Measurements from ENCODE around the gene MAPK1. TPM values are rescaled to one million over a fixed set of nuclear protein-coding genes. Genes with fewer than 3 reads are reported as not detected.
"Not testable (repeated sequence)": the region's sequence is repeated elsewhere in the genome, so short reads cannot be mapped to it uniquely, and the experiment has no call there.

MAPK1 gene
- total and polyA plus RNA-seq, 2 donors = 22.2 to 71.1 TPM

DNA sequence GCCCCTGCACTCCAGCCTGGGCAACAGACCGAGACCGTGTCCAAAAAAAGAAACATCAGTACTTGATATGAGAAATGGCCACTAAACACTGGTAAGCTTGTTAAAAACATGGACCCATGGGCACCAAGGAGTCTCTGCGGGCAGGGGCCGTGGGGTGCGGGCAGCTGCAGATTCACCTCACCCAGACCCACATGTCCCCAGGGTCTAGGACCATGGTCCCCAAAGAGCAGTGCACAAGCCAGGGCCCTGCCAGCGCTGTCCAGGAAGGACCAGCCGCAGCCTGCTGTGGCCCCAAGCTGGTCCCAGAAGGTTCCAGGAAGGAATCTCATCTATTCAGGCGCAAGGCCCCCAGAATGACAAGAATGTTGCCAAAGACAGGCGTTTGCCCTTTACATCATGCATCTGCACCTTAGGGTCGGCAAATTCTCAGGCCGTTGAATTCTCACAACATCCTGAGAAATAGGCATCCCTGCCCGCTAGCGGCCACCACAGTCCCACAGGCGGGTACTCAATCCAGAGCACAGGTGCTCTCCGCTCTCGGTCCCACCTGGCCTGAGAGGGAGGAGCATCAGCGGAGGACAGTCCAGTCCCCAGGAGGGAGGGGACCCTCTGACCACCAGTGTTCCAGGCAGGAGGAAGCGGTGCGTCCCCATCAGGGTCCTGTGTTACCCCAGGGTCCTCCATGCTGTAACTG, 141.3 kb downstream of the MAPK1 start:
- Histone ChIP-seq H3K27ac (ENCODE audit: low read depth in 1 of 2, low read length in 1 of 2) (no peak overlapping the region), H3K27me3 (ENCODE audit: control insufficient read depth in 2 of 2, insufficient read depth in 1 of 2, low read length in 1 of 2) (no peaks in the 10 kb centered on the region), H3K4me1 (ENCODE audit: control insufficient read depth in 2 of 2, insufficient read depth in 2 of 2, low read length in 2 of 2) (peaks cover 3 to 20% of the 10 kb centered on the region in 2 donors), H3K9me3 (ENCODE audit: control insufficient read depth in 2 of 2, insufficient read depth in 1 of 2, low read length in 1 of 2) (no peaks in the 10 kb centered on the region), H3K4me3 (ENCODE audit: low read length in 2 of 2) (no peak overlapping the region), H3K36me3 (ENCODE audit: control insufficient read depth in 2 of 2, insufficient read depth in 2 of 2, low read length in 1 of 2) (peaks cover 12 to 17% of the 10 kb centered on the region in 2 donors)
- no peak for DNase-seq (ENCODE audit: low read depth in 6 of 9, low spot score in 9 of 9)
- WGBS = 98% methylated on average over 19 of the region's 19 CpGs

- not testable (repeated sequence) for H3K27me3 ChIP-seq (ENCODE audit: control insufficient read depth in 2 of 2, insufficient read depth in 1 of 2, low read length in 1 of 2); H3K9me3 ChIP-seq (ENCODE audit: control insufficient read depth in 2 of 2, insufficient read depth in 1 of 2, low read length in 1 of 2); H3K4me3 ChIP-seq (ENCODE audit: low read length in 2 of 2); H3K27ac ChIP-seq (ENCODE audit: low read depth in 1 of 2, low read length in 1 of 2); DNase-seq (ENCODE audit: low read depth in 6 of 9, low spot score in 9 of 9)
- Histone ChIP-seq H3K4me1 (ENCODE audit: control insufficient read depth in 2 of 2, insufficient read depth in 2 of 2, low read length in 2 of 2) (peaks cover 3 to 20% of the 10 kb centered on the region in 2 donors), H3K36me3 (ENCODE audit: control insufficient read depth in 2 of 2, insufficient read depth in 2 of 2, low read length in 1 of 2) (peaks cover 3 to 11% of the 10 kb centered on the region in 2 donors)
- WGBS = 99% methylated on average over 3 of the region's 3 CpGs
Measured at GRCh38 chr22:21724496-21724895, 142.9 kb downstream of the MAPK1 start.

DNA sequence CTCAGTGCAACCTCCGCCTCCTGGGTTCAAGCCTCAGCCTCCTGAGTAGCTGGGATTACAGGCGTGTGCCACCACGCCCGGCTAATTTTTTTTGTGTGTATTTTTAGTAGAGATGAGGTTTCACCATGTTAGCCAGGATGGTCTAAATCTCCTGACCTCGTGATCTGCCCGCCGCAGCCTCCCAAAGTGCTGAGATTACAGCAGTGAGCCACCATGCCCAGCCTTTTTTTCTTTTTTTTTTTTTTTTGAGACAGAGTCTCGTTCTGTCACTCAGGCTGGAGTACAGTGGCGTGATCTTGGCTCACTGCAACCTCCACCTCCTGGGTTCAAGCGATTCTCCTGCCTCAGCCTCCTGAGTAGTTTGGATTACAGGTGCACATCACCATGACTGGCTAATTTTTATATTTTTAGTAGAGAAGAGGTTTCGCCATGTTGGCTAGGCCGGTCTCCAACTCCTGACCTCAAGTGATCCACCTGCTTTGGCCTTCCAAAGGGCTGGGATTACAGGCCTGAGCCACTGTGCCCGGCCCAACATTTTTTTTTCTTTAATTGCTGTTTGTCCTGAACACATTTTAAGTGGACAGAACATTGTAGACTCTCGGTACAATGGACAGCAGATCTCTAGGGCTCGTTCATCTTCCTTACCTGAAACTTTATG, 146.1 kb downstream of the MAPK1 start:
- peaks cover 0 to 10% of the 10 kb centered on the region in 2 donors for H3K4me1 ChIP-seq (ENCODE audit: control insufficient read depth in 2 of 2, insufficient read depth in 2 of 2, low read length in 2 of 2)
- H3K27ac ChIP-seq (ENCODE audit: low read depth in 1 of 2, low read length in 1 of 2); H3K9me3 ChIP-seq (ENCODE audit: control insufficient read depth in 2 of 2, insufficient read depth in 1 of 2, low read length in 1 of 2); H3K4me3 ChIP-seq (ENCODE audit: low read length in 2 of 2); DNase-seq (ENCODE audit: low read depth in 6 of 9, low spot score in 9 of 9); H3K36me3 ChIP-seq (ENCODE audit: control insufficient read depth in 2 of 2, insufficient read depth in 2 of 2, low read length in 1 of 2); H3K27me3 ChIP-seq (ENCODE audit: control insufficient read depth in 2 of 2, insufficient read depth in 1 of 2, low read length in 1 of 2): not testable (repeated sequence)
- WGBS = 98% methylated on average over 15 of the region's 15 CpGs

DNA sequence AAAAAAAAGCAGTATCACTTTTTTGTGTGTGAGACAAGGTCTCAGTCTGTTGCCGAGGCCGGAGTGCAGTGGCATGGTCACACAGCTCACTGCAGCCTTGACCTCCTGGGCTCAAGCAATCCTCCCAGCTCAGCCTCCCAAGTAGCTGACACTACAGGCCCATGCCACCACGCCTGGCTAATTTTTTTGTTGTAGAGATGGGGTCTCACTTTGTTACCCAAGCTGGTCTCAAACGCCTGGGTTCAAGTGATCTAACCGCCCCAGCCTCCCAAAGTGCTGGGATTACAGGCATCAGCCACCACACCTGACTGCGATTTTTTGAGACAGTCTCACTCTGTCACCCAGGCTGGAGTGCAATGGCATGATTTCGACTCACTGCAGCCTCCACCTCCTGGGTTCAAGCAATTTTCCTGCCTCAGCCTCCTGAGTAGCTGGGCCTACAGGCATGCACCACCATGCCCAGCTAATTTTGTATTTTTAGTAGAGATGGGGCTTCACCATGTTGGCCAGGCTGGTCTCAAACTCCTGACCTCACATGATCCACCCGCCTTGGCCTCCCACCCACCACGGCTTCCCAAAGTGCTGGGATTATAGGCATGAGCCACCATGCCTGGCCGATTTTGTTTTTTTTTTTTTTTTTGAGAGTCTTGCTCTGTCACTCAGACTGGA, 147.1 kb downstream of the MAPK1 start:
- H3K4me3 ChIP-seq (ENCODE audit: low read length in 2 of 2); H3K27me3 ChIP-seq (ENCODE audit: control insufficient read depth in 2 of 2, insufficient read depth in 1 of 2, low read length in 1 of 2); H3K4me1 ChIP-seq (ENCODE audit: control insufficient read depth in 2 of 2, insufficient read depth in 2 of 2, low read length in 2 of 2); DNase-seq (ENCODE audit: low read depth in 6 of 9, low spot score in 9 of 9); H3K27ac ChIP-seq (ENCODE audit: low read depth in 1 of 2, low read length in 1 of 2); H3K9me3 ChIP-seq (ENCODE audit: control insufficient read depth in 2 of 2, insufficient read depth in 1 of 2, low read length in 1 of 2); H3K36me3 ChIP-seq (ENCODE audit: control insufficient read depth in 2 of 2, insufficient read depth in 2 of 2, low read length in 1 of 2): not testable (repeated sequence)
- 96% methylated on average over 10 of the region's 10 CpGs for WGBS

- Histone ChIP-seq H3K27me3 (ENCODE audit: control insufficient read depth in 2 of 2, insufficient read depth in 1 of 2, low read length in 1 of 2) (no peaks in the 10 kb centered on the region), H3K36me3 (ENCODE audit: control insufficient read depth in 2 of 2, insufficient read depth in 2 of 2, low read length in 1 of 2) (peaks cover 4 to 6% of the 10 kb centered on the region in 2 donors), H3K4me1 (ENCODE audit: control insufficient read depth in 2 of 2, insufficient read depth in 2 of 2, low read length in 2 of 2) (peaks cover 0 to 8% of the 10 kb centered on the region in 2 donors), H3K27ac (ENCODE audit: low read depth in 1 of 2, low read length in 1 of 2) (peak overlapping the region in 1 of 2 donors; percentile 42), H3K9me3 (ENCODE audit: control insufficient read depth in 2 of 2, insufficient read depth in 1 of 2, low read length in 1 of 2) (no peaks in the 10 kb centered on the region), H3K4me3 (ENCODE audit: low read length in 2 of 2) (no peak overlapping the region)
- WGBS = 81% methylated on average over 4 of the region's 4 CpGs
- DNase-seq (ENCODE audit: low read depth in 6 of 9, low spot score in 9 of 9) = no peak
Measured at GRCh38 chr22:21719024-21719423, 148.4 kb downstream of the MAPK1 start.

DNA sequence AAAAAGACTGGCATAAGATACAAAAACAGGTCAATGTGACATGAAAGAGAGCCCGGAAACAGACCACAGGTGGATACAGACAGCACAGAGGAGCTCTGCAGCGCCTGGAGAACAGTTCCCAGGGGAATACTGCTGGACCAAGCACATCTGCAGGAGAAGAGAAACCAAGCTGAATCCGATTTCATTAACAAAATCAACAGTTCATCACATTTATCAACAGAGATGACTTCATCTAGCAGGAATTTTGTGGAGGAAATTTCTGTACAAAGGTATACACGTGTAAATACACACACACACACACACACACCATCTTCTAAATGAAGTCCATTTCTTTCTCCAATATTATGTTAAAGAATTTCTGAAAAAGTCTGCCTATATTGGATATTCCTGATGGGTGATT, 148.9 kb downstream of the MAPK1 start:
- 96% methylated on average over 4 of the region's 4 CpGs for WGBS
- H3K9me3 ChIP-seq (ENCODE audit: control insufficient read depth in 2 of 2, insufficient read depth in 1 of 2, low read length in 1 of 2) = no peaks in the 10 kb centered on the region
- H3K36me3 ChIP-seq (ENCODE audit: control insufficient read depth in 2 of 2, insufficient read depth in 2 of 2, low read length in 1 of 2) = peaks cover 6 to 9% of the 10 kb centered on the region in 2 donors
- no peak overlapping the region for H3K4me3 ChIP-seq (ENCODE audit: low read length in 2 of 2)
- DNase-seq (ENCODE audit: low read depth in 6 of 9, low spot score in 9 of 9) = no peak
- peaks cover 0 to 8% of the 10 kb centered on the region in 2 donors for H3K4me1 ChIP-seq (ENCODE audit: control insufficient read depth in 2 of 2, insufficient read depth in 2 of 2, low read length in 2 of 2)
- H3K27me3 ChIP-seq (ENCODE audit: control insufficient read depth in 2 of 2, insufficient read depth in 1 of 2, low read length in 1 of 2) = no peaks in the 10 kb centered on the region
- no peak overlapping the region for H3K27ac ChIP-seq (ENCODE audit: low read depth in 1 of 2, low read length in 1 of 2)

DNA sequence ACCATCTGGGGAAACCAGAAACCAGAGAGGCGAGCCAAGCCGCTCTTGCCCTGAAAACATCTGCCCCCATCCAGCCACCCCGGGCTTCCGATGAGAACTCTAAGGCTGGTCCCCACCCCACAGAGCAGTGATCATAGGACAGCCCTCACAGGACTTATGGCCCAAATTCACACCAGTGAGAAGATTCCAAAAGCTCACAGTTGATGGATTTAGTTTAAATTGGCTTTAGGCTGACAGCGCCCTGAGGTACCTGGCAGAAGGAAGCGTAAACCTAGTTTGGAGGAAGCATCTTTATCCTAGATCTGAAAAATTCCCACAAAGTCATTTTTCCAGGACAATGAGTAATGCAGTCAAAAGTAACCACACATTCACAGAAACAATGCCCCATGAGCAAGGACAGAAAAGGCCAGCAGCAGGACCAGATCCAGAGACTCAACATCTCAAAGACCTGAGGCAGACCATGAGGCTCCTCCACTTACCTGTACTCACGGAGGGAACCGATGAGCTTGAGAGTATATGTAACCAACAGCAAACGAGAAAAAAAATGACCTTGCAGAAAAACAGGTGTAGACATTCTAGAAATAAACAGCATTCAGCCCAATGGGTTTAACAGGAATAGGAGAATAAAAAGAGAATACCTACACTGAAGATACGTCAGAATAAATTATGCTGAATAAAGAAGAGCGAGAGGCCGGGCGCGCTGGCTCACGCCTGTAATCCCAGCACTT, 150.9 kb downstream of the MAPK1 start:
- not testable (repeated sequence) for H3K9me3 ChIP-seq (ENCODE audit: control insufficient read depth in 2 of 2, insufficient read depth in 1 of 2, low read length in 1 of 2); H3K27me3 ChIP-seq (ENCODE audit: control insufficient read depth in 2 of 2, insufficient read depth in 1 of 2, low read length in 1 of 2); H3K4me1 ChIP-seq (ENCODE audit: control insufficient read depth in 2 of 2, insufficient read depth in 2 of 2, low read length in 2 of 2); H3K4me3 ChIP-seq (ENCODE audit: low read length in 2 of 2); DNase-seq (ENCODE audit: low read depth in 6 of 9, low spot score in 9 of 9); H3K27ac ChIP-seq (ENCODE audit: low read depth in 1 of 2, low read length in 1 of 2)
- peaks cover 6 to 13% of the 10 kb centered on the region in 2 donors for H3K36me3 ChIP-seq (ENCODE audit: control insufficient read depth in 2 of 2, insufficient read depth in 2 of 2, low read length in 1 of 2)
- 97% methylated on average over 14 of the region's 15 CpGs for WGBS

DNA sequence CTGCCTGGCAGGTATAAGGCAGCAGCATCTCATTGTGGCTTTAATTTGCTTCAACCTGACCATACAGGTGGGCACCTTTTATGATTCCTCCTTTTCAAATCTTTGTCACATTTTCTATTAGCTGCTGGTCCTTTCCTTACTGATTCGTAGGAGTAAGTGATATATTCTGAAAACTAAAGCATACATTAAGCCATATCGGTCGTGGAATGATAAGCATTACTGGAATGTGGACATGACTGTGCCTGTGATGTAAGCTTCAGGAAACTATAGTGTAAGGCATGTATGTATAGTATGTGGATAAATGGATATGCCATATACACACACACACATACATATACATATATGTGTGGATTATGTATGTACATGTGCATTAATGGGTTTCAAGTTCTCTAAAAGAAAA, 152.7 kb downstream of the MAPK1 start:
- no peaks in the 10 kb centered on the region for H3K9me3 ChIP-seq (ENCODE audit: control insufficient read depth in 2 of 2, insufficient read depth in 1 of 2, low read length in 1 of 2)
- 91% methylated on average over 3 of the region's 3 CpGs for WGBS
- DNase-seq (ENCODE audit: low read depth in 6 of 9, low spot score in 9 of 9) = no peak
- H3K27me3 ChIP-seq (ENCODE audit: control insufficient read depth in 2 of 2, insufficient read depth in 1 of 2, low read length in 1 of 2) = no peaks in the 10 kb centered on the region
- H3K27ac ChIP-seq (ENCODE audit: low read depth in 1 of 2, low read length in 1 of 2) = no peak overlapping the region
- H3K36me3 ChIP-seq (ENCODE audit: control insufficient read depth in 2 of 2, insufficient read depth in 2 of 2, low read length in 1 of 2) = peaks cover 17 to 25% of the 10 kb centered on the region in 2 donors
- no peak overlapping the region for H3K4me3 ChIP-seq (ENCODE audit: low read length in 2 of 2)
- peaks cover 0 to 4% of the 10 kb centered on the region in 2 donors for H3K4me1 ChIP-seq (ENCODE audit: control insufficient read depth in 2 of 2, insufficient read depth in 2 of 2, low read length in 2 of 2)
